GM21367 (cell line): Measurements from ENCODE around the gene ATXN1.

Source experiments
- ATAC-seq: cut with Tn5 transposase; IDR thresholded peaks from one replicate; pipeline ENCODE4 v1.9.1; 2021; ENCODE audit not compliant: unreplicated experiment

Gene ATXN1

DNA sequence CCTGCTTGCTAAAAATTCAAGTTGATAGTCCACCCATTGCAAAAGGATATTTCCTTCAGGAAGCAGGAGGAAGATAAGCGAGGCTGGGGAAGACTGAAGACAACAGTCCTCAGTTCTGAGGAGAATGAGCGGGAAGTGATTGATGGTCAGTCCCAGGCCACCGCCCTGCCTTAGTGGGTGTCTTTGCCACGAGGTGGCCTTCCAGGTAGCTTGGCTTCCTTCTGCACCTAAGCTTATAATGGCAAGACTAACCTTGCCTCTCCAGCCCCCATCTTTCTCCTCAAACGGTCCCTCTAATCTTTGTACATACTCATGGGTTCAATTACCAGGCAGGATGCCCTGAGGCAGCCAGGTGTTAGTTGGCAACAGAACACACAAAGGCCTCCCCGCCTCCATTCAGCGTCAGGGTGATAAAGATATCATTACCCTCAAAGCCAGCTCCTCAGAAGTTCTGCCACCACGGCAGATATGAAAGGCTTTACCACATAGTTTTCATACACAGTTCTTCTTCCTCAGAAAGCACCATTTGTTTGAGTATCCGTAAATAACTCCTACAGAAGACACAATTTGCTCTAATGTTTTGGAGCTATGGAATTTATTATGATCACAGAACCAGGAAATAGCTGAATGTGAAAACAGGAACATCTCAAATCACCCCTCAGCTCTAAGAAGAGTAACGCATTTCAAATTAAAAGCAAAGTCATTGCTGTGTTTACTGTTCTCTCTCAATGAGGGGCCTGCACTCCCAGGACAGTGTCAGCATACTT lies 249.4 kb downstream of the ATXN1 start:
- no peak for ATAC-seq

- ATAC-seq, result no peak
Measured at GRCh38 chr6:16511040-16511660, 250.1 kb downstream of the ATXN1 start.

DNA sequence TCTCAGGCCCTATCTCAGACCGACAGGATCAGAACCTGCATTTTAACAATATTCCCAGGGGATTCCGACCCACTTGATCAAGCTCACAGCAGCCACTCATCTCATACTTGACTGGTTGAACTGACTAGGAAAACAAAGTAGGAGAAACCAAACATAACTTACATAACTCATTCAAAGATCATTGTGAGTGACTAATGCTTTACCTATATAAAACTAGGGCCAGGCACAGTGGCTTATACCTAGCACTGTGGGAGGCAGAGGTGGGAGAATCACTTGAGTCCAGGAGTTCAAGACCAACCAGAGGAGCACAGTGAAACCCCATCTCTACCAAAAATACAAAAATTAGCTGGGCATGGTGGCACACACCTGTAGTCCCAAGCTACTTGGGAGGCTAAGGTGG lies 251.0 kb downstream of the ATXN1 start:
- ATAC-seq, result no peak

DNA sequence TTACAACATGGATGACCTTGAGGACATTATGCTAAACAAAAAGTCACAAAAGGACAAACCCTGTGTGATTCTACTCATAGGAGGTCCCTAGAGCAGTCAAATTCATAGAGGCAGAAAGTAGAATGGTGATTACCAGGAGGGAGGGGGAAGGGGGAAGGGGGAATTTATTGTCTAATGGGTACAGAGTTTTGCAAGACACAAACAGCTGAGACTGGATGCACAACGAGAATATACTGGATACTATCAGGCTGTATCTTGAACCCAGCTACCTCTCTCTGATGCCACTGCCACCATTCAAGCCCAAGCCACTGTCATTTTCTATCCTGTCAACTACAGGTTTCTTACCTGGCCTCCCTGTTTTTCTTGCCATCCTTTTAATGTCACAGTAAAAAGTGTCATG lies 252.3 kb downstream of the ATXN1 start:
- ATAC-seq, result no peak

GRCh38 chr6:16505711-16506357 lies 255.4 kb downstream of the ATXN1 start:
- ATAC-seq, result no peak

DNA sequence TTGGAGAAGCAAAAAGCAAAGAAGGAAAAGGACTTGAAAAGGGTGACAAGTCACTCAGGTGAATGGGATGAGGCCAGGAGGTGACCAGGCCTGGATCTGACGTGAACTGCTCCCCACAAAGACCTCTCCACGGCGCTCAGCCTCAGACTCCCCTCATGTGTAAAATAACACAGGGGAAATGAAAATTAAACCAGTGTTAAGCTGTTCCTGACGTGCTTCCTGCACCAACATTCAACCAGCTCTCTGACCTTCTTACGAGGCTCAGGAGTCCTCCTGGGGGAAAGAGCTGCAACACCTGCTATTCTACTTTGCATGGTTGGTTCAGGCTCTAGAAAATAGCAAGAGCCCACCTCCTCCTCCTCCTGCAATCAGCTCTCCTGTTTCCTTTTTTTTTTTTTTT lies 256.7 kb downstream of the ATXN1 start:
- ATAC-seq, result no peak

DNA sequence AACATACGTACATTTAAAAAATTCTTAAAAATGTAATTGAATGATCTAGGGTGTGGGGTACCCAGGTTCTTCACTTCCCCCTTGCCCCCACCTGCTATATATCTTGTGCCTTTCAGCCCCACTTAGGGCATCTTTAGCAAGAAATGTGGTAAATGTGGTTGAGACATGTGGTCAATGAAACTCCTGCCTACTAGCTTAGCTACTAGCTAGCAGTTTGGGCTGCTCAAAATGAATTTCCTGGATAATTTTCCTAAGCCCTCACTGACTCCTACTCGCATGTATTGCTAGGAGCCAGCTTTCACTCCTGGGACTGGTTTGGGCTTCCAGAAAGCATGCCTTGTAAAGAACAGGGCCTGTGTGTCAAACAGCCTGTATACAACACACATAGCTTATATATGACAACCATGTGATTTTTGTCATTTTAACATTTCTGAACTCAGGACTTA lies 257.3 kb downstream of the ATXN1 start:
- peak; percentile 76 for ATAC-seq

- peak; percentile 28 for ATAC-seq
Measured at GRCh38 chr6:16503241-16503775, 258.0 kb downstream of the ATXN1 start.

- ATAC-seq, result no peak
Measured at GRCh38 chr6:16498957-16499356, 262.3 kb downstream of the ATXN1 start.

- no peak for ATAC-seq
Measured at GRCh38 chr6:16498237-16498636, 263.0 kb downstream of the ATXN1 start.

GRCh38 chr6:16496991-16497801 lies 264.1 kb downstream of the ATXN1 start:
- no peak for ATAC-seq

- no peak for ATAC-seq
Measured at GRCh38 chr6:16496210-16496609, 265.1 kb downstream of the ATXN1 start.

DNA sequence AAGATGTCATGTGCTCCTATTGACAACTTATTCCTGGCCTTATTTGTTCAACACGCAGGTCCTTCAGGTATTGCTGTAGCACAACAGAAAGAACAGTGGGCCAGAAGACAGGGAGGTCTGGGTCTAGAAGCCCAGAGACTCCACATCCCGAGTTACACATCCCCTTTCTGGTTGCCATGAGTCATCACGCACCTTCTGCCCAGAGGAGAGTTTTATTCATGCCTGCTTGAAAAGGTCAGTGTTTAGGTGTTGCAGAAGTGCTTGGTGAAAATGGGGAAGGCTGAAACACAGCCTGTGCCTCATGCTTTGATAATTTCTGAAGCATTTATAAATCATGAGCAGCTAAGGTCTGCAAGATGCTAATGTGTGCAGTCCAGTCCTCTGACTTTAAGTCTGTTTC lies 266.5 kb downstream of the ATXN1 start:
- peak; percentile 77 for ATAC-seq

DNA sequence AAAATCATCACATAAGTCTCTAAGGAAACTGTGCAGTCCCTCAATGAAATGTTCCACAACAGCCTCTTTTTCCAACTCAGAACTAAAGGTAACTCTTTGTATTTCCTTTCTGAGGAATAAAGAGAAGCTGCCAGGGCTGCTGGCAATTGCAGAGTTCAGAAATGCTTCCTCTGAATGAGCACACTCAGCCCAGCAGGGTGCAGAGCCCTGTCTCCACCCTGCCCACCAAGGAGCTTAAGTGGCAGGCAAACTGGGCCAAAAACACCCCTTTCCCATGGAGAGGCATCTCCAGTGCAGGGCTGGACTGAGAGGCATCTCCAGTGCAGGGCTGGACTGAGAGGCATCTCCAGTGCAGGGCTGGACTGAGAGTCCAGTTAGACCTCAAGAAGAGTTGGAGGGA lies 267.5 kb downstream of the ATXN1 start:
- no peak for ATAC-seq

GRCh38 chr6:16493112-16493511 lies 268.1 kb downstream of the ATXN1 start:
- ATAC-seq, result no peak

DNA sequence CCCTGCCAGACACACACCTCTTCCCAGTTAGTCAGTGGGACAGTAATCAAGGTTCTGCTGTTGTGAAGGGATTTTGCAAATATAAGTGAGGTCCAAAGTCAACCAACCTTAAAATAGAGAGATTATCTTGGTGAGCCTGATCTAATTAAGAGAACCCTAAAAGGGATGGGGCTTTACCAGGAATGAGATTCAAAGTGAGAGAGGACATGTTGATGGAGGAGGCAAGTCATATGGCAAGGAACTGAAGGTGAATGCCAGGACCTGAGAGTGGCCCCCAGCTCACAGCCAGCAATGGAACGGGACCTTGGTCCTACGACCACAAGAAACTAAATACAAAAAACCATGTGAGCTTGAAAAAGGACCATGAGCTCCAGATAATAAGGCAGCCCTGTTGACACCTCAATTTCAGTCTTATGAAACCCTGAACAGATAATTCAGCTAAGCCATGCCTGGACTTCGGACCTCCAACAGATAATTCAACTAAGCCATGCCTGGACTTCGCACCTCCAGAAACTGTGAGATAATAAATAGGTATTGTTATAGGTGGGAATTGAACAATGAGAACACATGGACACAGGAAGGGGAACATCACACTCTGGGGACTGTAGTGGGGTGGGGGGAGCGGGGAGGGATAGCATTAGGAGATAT lies 269.5 kb downstream of the ATXN1 start:
- ATAC-seq, result no peak

DNA sequence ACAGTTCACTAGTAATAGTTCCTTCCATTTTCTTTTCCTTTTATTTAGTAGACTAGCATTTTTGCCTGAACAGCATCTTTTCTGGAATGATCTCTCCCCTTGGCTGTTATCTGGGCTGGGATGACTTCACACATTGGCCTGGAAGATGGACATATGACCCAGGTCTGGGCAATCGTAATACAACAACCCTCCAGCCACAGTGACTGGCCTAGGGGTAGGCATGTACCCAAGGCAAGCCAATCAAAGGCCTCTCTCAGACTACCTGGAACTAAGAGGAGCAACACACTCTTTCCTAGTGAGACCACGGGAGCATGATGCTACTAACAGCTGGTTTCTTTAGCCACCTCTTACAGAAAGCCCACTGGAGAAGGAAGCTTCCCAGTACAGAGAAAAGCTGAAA lies 270.6 kb downstream of the ATXN1 start:
- no peak for ATAC-seq

- ATAC-seq, result no peak
Measured at GRCh38 chr6:16488813-16489212, 272.4 kb downstream of the ATXN1 start.

GRCh38 chr6:16487996-16488674 lies 273.1 kb downstream of the ATXN1 start:
- no peak for ATAC-seq

- ATAC-seq, result no peak
Measured at GRCh38 chr6:16486661-16487060, 274.6 kb downstream of the ATXN1 start.
